DND-41 (cell line): ENCODE results near the gene RBP5.

Experiments used
- ATAC-seq: fragments of 200-7000 bp; cut with Tn5 transposase; 3 replicates; pipeline ENCODE4 v1.9.1; 2021; ENCODE audit warnings: low read depth; ENCODE audit not compliant: insufficient read depth
- DNase-seq: peaks from one replicate; pipeline ENCODE4 v3.0.0-alpha.2; 2020
- H2AFZ ChIP-seq: 2 replicates; pipeline ENCODE4 v1.6.0; 2012; ENCODE audit warnings: low read depth, low read length
- H3K27ac ChIP-seq: 2 replicates; pipeline ENCODE4 v1.5.1; 2012; ENCODE audit warnings: low read length, inconsistent platforms
- H3K27me3 ChIP-seq: fragments of 200-600 bp; sonication (generic); 2 replicates; pipeline ENCODE4 v1.6.0; 2012; ENCODE audit warnings: low read length, mild to moderate bottlenecking, inconsistent platforms; ENCODE audit not compliant: insufficient read depth, poor library complexity
- H3K36me3 ChIP-seq: 2 replicates; pipeline ENCODE4 v1.5.1; 2012; ENCODE audit warnings: low read length, inconsistent platforms; ENCODE audit not compliant: insufficient read depth
- H3K4me1 ChIP-seq: 2 replicates; pipeline ENCODE4 v1.5.1; 2012; ENCODE audit warnings: mild to moderate bottlenecking, low read length; ENCODE audit not compliant: insufficient read depth
- H3K4me2 ChIP-seq: 2 replicates; pipeline ENCODE4 v1.6.0; 2012; ENCODE audit warnings: mild to moderate bottlenecking, moderate library complexity, low read length, inconsistent platforms; ENCODE audit not compliant: insufficient read depth
- H3K4me3 ChIP-seq, 2 experiments: fragments of 200-600 bp in 1 of 2; shearing (Covaris generic) in 1 of 2; 2 replicates each; pipeline ENCODE4 v1.5.1; 2012 to 2016; ENCODE audit warnings: inconsistent platforms in 2 of 2, low read length in 2 of 2, mild to moderate bottlenecking in 2 of 2, low read depth in 1 of 2, moderate library complexity in 1 of 2
- H3K79me2 ChIP-seq: 2 replicates; pipeline ENCODE4 v1.6.0; 2012; ENCODE audit warnings: low read length, inconsistent platforms; ENCODE audit not compliant: insufficient read depth
- H3K9ac ChIP-seq: 2 replicates; pipeline ENCODE4 v1.6.0; 2012; ENCODE audit warnings: low read depth, mild to moderate bottlenecking, inconsistent platforms, low read length, moderate library complexity
- H3K9me3 ChIP-seq: 2 replicates; pipeline ENCODE4 v1.5.1; 2012; ENCODE audit warnings: low read length, moderate library complexity, mild to moderate bottlenecking, inconsistent platforms; ENCODE audit not compliant: insufficient read depth, severe bottlenecking
- H4K20me1 ChIP-seq: 2 replicates; pipeline ENCODE4 v1.6.0; 2012; ENCODE audit warnings: low read length; ENCODE audit not compliant: insufficient read depth
- CTCF ChIP-seq: IDR thresholded peaks from 2 replicates; pipeline ENCODE4 v1.5.1; 2012; ENCODE audit warnings: borderline replicate concordance, low read length, moderate library complexity, mild to moderate bottlenecking; ENCODE audit not compliant: poor library complexity, severe bottlenecking; ENCODE audit errors: extremely low read depth
- EZH2 ChIP-seq: IDR thresholded peaks from 3 replicates; pipeline ENCODE4 v1.6.1; 2012; ENCODE audit warnings: borderline replicate concordance, low read depth, mild to moderate bottlenecking, moderate library complexity, low read length, inconsistent platforms; ENCODE audit not compliant: severe bottlenecking

RBP5 gene

GRCh38 chr12:7136676-7137075, 8.0 kb upstream of the RBP5 start:
- TF ChIP-seq CTCF (no peak), EZH2 (no peak)
- H3K4me2 ChIP-seq, result no peak overlapping the region
- no peak overlapping the region for H3K4me3 ChIP-seq
- DNase-seq, result no peak
- peaks cover 5% of the 10 kb centered on the region for H3K4me1 ChIP-seq
- no peaks in the 10 kb centered on the region; the same call in 1 of the 2 replicates for H4K20me1 ChIP-seq
- no peaks in the 10 kb centered on the region for H3K27me3 ChIP-seq
- H2AFZ ChIP-seq, result no peak overlapping the region
- H3K79me2 ChIP-seq, result no peaks in the 10 kb centered on the region
- H3K36me3 ChIP-seq, result peaks cover 62% of the 10 kb centered on the region
- ATAC-seq, result no peak
- no peak overlapping the region for H3K9ac ChIP-seq
- no peak overlapping the region for H3K27ac ChIP-seq
- no peaks in the 10 kb centered on the region for H3K9me3 ChIP-seq

- DNase-seq (no peak), ATAC-seq (no peak)
- no peaks in the 10 kb centered on the region for H3K27me3 ChIP-seq
- H3K4me1 ChIP-seq, result peaks cover 11% of the 10 kb centered on the region
- H3K4me2 ChIP-seq, result no peak overlapping the region
- H3K27ac ChIP-seq, result no peak overlapping the region
- H3K36me3 ChIP-seq, result peaks cover 57% of the 10 kb centered on the region
- no peaks in the 10 kb centered on the region; the same call in 1 of the 2 replicates for H4K20me1 ChIP-seq
- TF ChIP-seq EZH2 (no peak), CTCF (no peak)
- H2AFZ ChIP-seq, result no peak overlapping the region
- H3K4me3 ChIP-seq, result no peak overlapping the region
- H3K79me2 ChIP-seq, result peaks cover 1% of the 10 kb centered on the region; the same call in 1 of the 2 replicates
- no peak overlapping the region for H3K9ac ChIP-seq
- H3K9me3 ChIP-seq, result no peaks in the 10 kb centered on the region
These were observed 7.4 kb upstream of the RBP5 start for GRCh38 chr12:7136071-7136470.

- Histone ChIP-seq H3K4me1 (peaks cover 22% of the 10 kb centered on the region), H3K4me2 (no peak overlapping the region), H3K79me2 (peaks cover 4% of the 10 kb centered on the region; the same call in 1 of the 2 replicates), H2AFZ (no peak overlapping the region), H3K27ac (no peak overlapping the region), H3K9me3 (no peaks in the 10 kb centered on the region), H3K4me3 (no peak overlapping the region), H3K27me3 (no peaks in the 10 kb centered on the region), H4K20me1 (no peaks in the 10 kb centered on the region; the same call in 1 of the 2 replicates), H3K9ac (no peak overlapping the region), H3K36me3 (peaks cover 49% of the 10 kb centered on the region)
- ATAC-seq (no peak), DNase-seq (no peak)
- TF ChIP-seq CTCF, result no peak
- no peak for TF ChIP-seq EZH2
These were observed 5.9 kb upstream of the RBP5 start for GRCh38 chr12:7134396-7135166.
